Activated CD8-positive, alpha-beta memory T cell treated with anti-CD3 and anti-CD28 coated beads, Interleukin-2, amount 50 U/mL, for 48 hours (primary cell): ENCODE data around the gene LLGL2.
A peak's percentile ranks its signal among the peaks of the same experiment; 100 is the strongest.
"Not testable (repeated sequence)": the region's sequence is repeated elsewhere in the genome, so short reads cannot be mapped to it uniquely, and the experiment has no call there.

Source experiments
- DNase-seq: peaks from one replicate; pipeline ENCODE4 v3.0.0-alpha.2; 2020

Gene LLGL2

GRCh38 chr17:75507733-75508719 lies 17.5 kb upstream of the LLGL2 start:
- DNase-seq, result no peak

- DNase-seq, result no peak
Observed at GRCh38 chr17:75508931-75509361, 16.6 kb upstream of the LLGL2 start.

GRCh38 chr17:75509528-75510258 lies 15.8 kb upstream of the LLGL2 start:
- no peak for DNase-seq

GRCh38 chr17:75511270-75511609 lies 14.3 kb upstream of the LLGL2 start:
- no peak for DNase-seq

GRCh38 chr17:75511610-75512575 lies 13.6 kb upstream of the LLGL2 start:
- no peak for DNase-seq

GRCh38 chr17:75512926-75513640 lies 12.4 kb upstream of the LLGL2 start:
- no peak for DNase-seq

- DNase-seq, result no peak
Observed at GRCh38 chr17:75513641-75514000, 11.9 kb upstream of the LLGL2 start.

GRCh38 chr17:75514299-75514918 lies 11.1 kb upstream of the LLGL2 start:
- DNase-seq, result no peak

- DNase-seq, result peak; percentile 59
Observed at GRCh38 chr17:75514919-75515495, 10.5 kb upstream of the LLGL2 start.

GRCh38 chr17:75515496-75516254 lies 9.8 kb upstream of the LLGL2 start, which contains the start of gene CASKIN2:
Gene CASKIN2, minus strand, starts transcription at chr17:75515537. Its CDS starts 1,733 bp downstream, at chr17:75513804.
- peak; percentile 94 for DNase-seq

- DNase-seq, result peak; percentile 98
Observed at GRCh38 chr17:75516255-75516618, 9.3 kb upstream of the LLGL2 start, which contains the start of gene TSEN54. Gene TSEN54, plus strand, starts transcription at chr17:75516528. Its CDS starts 33 bp downstream, at chr17:75516561.

- DNase-seq, result peak; percentile 75
Observed at GRCh38 chr17:75516619-75517296, 8.7 kb upstream of the LLGL2 start.

GRCh38 chr17:75517297-75517865 lies 8.1 kb upstream of the LLGL2 start:
- peak; percentile 76 for DNase-seq

GRCh38 chr17:75518201-75518600 lies 7.3 kb upstream of the LLGL2 start:
- no peak for DNase-seq

- no peak for DNase-seq
Observed at GRCh38 chr17:75518983-75519537, 6.4 kb upstream of the LLGL2 start.

GRCh38 chr17:75520413-75520812 lies 5.1 kb upstream of the LLGL2 start:
- DNase-seq, result not testable (repeated sequence)

- DNase-seq, result no peak
Observed at GRCh38 chr17:75521290-75521689, 4.2 kb upstream of the LLGL2 start.

GRCh38 chr17:75521951-75522727 lies 3.4 kb upstream of the LLGL2 start:
- DNase-seq, result no peak
